Transverse colon (tissue), 4 donors: ENCODE results near the gene SOX5. TPM values are rescaled to one million over a fixed set of nuclear protein-coding genes. Genes with fewer than 3 reads are reported as not detected.

Experiments
- DNase-seq: peaks from one replicate; pipeline ENCODE4 v3.0.0-alpha.2; 2019
- H3K27ac ChIP-seq, 4 donors: fragments of 200-600 bp; sonication (generic); 2 replicates each; pipeline ENCODE4 v1.5.1; 2016 to 2018; ENCODE audit warnings: inconsistent platforms in 4 of 4
- H3K27me3 ChIP-seq: fragments of 200-600 bp; sonication (generic); 2 replicates; pipeline ENCODE4 v1.5.1; 2017; ENCODE audit warnings: inconsistent platforms
- H3K36me3 ChIP-seq, 4 donors: fragments of 200-600 bp; sonication (generic); 2 replicates each; pipeline ENCODE4 v1.5.1; 2017 to 2019; ENCODE audit warnings: inconsistent platforms in 4 of 4
- H3K4me1 ChIP-seq, 4 donors: fragments of 200-600 bp; sonication (generic); 2 replicates each; pipeline ENCODE4 v1.5.1; 2017 to 2020; ENCODE audit warnings: inconsistent platforms in 4 of 4
- H3K4me3 ChIP-seq, 4 donors: fragments of 200-600 bp; sonication (generic); 1 replicate in 1 of 4; 2 replicates in 3 of 4; pipeline versions ENCODE4 v1.5.1 to v1.6.1; 2017 to 2019; ENCODE audit warnings: inconsistent platforms in 4 of 4
- H3K9me3 ChIP-seq, 2 donors: fragments of 200-600 bp; sonication (generic); 2 replicates each; pipeline ENCODE4 v1.5.1; 2017 to 2019; ENCODE audit warnings: inconsistent platforms in 2 of 2
- EP300 ChIP-seq: sonication (generic); formaldehyde crosslinking; IDR thresholded peaks from one replicate; pipeline ENCODE4 v1.6.1; 2017; ENCODE audit warnings: antibody characterized with exemption, low read depth
- POLR2A ChIP-seq: fragments of 450-650 bp; IDR thresholded peaks from one replicate; pipeline ENCODE4 v1.6.1; 2016; ENCODE audit warnings: antibody characterized with exemption, mild to moderate bottlenecking, moderate library complexity
- POLR2AphosphoS5 ChIP-seq, 3 donors: sonication (generic); formaldehyde crosslinking; IDR thresholded peaks; one replicate each; pipeline ENCODE4 v1.6.1; 2016; ENCODE audit warnings: antibody characterized with exemption in 3 of 3
- WGBS, 2 donors: methylation state at CpG; one replicate each; pipeline ENCODE4 v1.1.5; 2018; ENCODE audit warnings: low coverage in 1 of 2; 5-methylcytosine and 5-hydroxymethylcytosine counted together
- in situ Hi-C, 4 donors: fragments of 200-750 bp; cut with MboI; loops; one replicate each; pipeline versions ENCODE4 v1.15.0 to v1.15.1; 2017; ENCODE audit warnings: low sequenced_read_pairs in 3 of 4, low pct_ligation_motif_present in 1 of 4, low pct_unique_long_range_greater_than_20kb in 1 of 4
- intact Hi-C: fragments of 100-400 bp; cut with DNase I; formaldehyde crosslinking; loops from one replicate; pipeline ENCODE4 v1.15.1; 2023; ENCODE audit warnings: low total_unique reads
- total RNA-seq, 4 donors: library from RNA; depleted of rRNA; stranded (reverse); fragments of >200 nt; gene quantifications; one replicate each; pipeline ENCODE4 v1.1.0, GENCODE V29; 2016
- TF ChIP-seq, protein P1 (sequence below), 5 experiments: fragments of 200-600 bp in 3 of 5; fragments of 450-650 bp in 2 of 5; sonication (generic) in 3 of 5; IDR thresholded peaks; 1 replicate in 2 of 5; 2 replicates in 3 of 5; pipeline ENCODE4 v1.5.1; 2016 to 2017; ENCODE audit warnings: antibody characterized with exemption in 5 of 5, inconsistent platforms in 3 of 5, mild to moderate bottlenecking in 2 of 5, moderate library complexity in 1 of 5

SOX5 gene
- total RNA-seq, 4 donors from 2014 or later: 1.00 to 9.8 (median 3.2) TPM

DNA sequence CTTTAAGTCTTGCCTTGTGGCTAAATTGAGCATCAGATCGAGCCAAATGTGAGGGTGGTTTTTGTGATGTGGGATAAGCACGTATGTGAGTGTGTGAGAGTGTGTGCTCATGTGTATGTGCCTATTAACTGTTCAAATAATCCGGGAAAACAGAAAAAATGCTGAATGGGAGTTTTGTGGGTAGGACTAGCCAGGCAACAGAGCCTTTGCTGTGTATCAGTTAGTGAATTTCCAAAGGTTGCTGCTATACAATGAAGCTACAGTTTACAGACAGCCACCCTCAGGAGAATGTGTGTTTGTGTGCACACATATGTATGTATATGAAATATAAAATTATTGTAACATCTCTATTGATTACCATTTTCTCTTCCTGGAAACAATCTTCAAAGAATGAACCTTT, 154.0 kb downstream of the SOX5 start:
- Histone ChIP-seq H3K4me3 (no peak overlapping the region), H3K36me3 (no peaks in the 10 kb centered on the region), H3K27me3 (no peaks in the 10 kb centered on the region), H3K9me3 (no peaks in the 10 kb centered on the region), H3K27ac (no peak overlapping the region), H3K4me1 (no peaks in the 10 kb centered on the region)
- in situ Hi-C loops (no loop called here), intact Hi-C loops (no loop called here)
- WGBS, 2 donors: 60 to 88% methylated on average over 3 of the region's 3 CpGs
- no peak for DNase-seq
- no peak for TF ChIP-seq POLR2AphosphoS5 (IDR thresholded peaks at IDR 0.05)
- TF ChIP-seq POLR2A: no peak
- TF ChIP-seq, protein P1, sequence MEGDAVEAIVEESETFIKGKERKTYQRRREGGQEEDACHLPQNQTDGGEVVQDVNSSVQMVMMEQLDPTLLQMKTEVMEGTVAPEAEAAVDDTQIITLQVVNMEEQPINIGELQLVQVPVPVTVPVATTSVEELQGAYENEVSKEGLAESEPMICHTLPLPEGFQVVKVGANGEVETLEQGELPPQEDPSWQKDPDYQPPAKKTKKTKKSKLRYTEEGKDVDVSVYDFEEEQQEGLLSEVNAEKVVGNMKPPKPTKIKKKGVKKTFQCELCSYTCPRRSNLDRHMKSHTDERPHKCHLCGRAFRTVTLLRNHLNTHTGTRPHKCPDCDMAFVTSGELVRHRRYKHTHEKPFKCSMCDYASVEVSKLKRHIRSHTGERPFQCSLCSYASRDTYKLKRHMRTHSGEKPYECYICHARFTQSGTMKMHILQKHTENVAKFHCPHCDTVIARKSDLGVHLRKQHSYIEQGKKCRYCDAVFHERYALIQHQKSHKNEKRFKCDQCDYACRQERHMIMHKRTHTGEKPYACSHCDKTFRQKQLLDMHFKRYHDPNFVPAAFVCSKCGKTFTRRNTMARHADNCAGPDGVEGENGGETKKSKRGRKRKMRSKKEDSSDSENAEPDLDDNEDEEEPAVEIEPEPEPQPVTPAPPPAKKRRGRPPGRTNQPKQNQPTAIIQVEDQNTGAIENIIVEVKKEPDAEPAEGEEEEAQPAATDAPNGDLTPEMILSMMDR (IDR thresholded peaks at IDR 0.05): no peak

- 76 to 91% methylated on average over 1 of the region's 1 CpG for WGBS, 2 donors
- intact Hi-C loops (no loop called here), in situ Hi-C loops (no loop called here)
- no peaks in the 10 kb centered on the region for H3K9me3 ChIP-seq
- no peak overlapping the region for H3K27ac ChIP-seq
- no peaks in the 10 kb centered on the region for H3K36me3 ChIP-seq
- DNase-seq: no peak
- no peaks in the 10 kb centered on the region for H3K4me1 ChIP-seq
- no peak overlapping the region for H3K4me3 ChIP-seq
- H3K27me3 ChIP-seq: no peaks in the 10 kb centered on the region
- TF ChIP-seq POLR2AphosphoS5 (IDR thresholded peaks at IDR 0.05): no peak
- no peak for TF ChIP-seq POLR2A
- TF ChIP-seq, protein P1 (IDR thresholded peaks at IDR 0.05): no peak
- TF ChIP-seq EP300: no peak
Measured at GRCh38 chr12:23781118-23781517, 168.4 kb downstream of the SOX5 start.

- intact Hi-C loops (no loop called here), in situ Hi-C loops (no loop called here)
- H3K27me3 ChIP-seq: no peaks in the 10 kb centered on the region
- TF ChIP-seq, protein P1 (IDR thresholded peaks at IDR 0.05): no peak
- no peaks in the 10 kb centered on the region for H3K9me3 ChIP-seq
- no peak overlapping the region for H3K27ac ChIP-seq
- no peak overlapping the region for H3K4me3 ChIP-seq
- DNase-seq: no peak
- no peaks in the 10 kb centered on the region for H3K36me3 ChIP-seq
- no peaks in the 10 kb centered on the region for H3K4me1 ChIP-seq
- 85% methylated on average over 2 of the region's 2 CpGs for WGBS, 2 donors
Measured at GRCh38 chr12:23775208-23775607, 174.3 kb downstream of the SOX5 start.

DNA sequence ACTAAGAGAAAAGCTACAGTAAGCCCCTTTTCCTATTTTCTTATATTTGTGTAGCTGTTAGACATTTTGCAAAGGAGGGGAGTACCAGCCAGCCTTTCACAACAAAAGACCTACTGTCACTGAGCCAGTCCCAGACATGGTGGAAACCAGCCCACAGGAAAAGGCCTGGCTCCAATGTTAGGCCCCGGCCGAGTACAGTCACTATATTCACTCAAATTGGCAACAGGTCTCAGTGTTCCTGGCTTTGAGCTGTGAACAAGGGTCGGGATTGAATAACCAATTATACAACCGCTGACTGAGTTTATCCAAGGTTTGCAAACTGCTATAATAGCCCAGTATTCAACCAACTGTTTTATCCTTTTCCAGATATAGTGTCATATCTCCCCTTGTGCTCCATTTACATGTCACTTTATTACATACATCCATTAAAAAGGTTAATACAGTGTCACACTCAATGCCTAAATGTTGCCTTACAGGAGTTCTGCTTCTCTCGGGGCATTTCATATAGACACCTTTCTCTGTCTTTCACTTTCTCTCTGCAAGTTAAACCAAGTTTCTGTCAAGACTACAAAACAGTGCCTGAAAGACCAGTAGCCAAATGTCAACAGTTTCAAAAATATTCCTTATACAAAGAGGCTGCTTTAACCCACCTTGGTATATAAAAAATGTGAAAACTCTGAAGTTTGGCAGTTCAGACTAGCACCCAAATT, 178.1 kb downstream of the SOX5 start:
- H3K27me3 ChIP-seq: no peaks in the 10 kb centered on the region
- H3K36me3 ChIP-seq: no peaks in the 10 kb centered on the region
- no peaks in the 10 kb centered on the region for H3K9me3 ChIP-seq
- H3K4me1 ChIP-seq: no peaks in the 10 kb centered on the region
- 72 to 73% methylated on average over 4 to 5 of the region's 5 CpGs for WGBS, 2 donors
- intact Hi-C loops (no loop called here), in situ Hi-C loops (no loop called here)
- H3K4me3 ChIP-seq: no peak overlapping the region
- DNase-seq: no peak
- TF ChIP-seq POLR2AphosphoS5 (IDR thresholded peaks at IDR 0.05) (no peak), POLR2A (no peak), EP300 (no peak)
- TF ChIP-seq, protein P1 (IDR thresholded peaks at IDR 0.05): no peak
- no peak overlapping the region for H3K27ac ChIP-seq
